Left renal cortex interstitium (tissue), 4 donors: ENCODE data around the gene STIP1. TPM values are rescaled to one million over a fixed set of nuclear protein-coding genes. Genes with fewer than 3 reads are reported as not detected.
"Not testable (repeated sequence)": the region's sequence is repeated elsewhere in the genome, so short reads cannot be mapped to it uniquely, and the experiment has no call there.

ENCODE experiments used
- DNase-seq, 4 donors: peaks; one replicate each; pipeline ENCODE4 v3.0.0-alpha.2; 2013; ENCODE audit warnings: low read depth in 4 of 4, low spot score in 2 of 4, missing footprints in 1 of 4
- polyA plus RNA-seq, 4 donors: library from polyadenylated mRNA; unstranded; fragments of 120-200 nt; gene quantifications; one replicate each; pipeline ENCODE4 v1.2.1, GENCODE V29; 2013; ENCODE audit not compliant: insufficient read length in 4 of 4

STIP1 gene
- polyA plus RNA-seq, 4 donors: 156 to 207 (median 187) TPM

DNA sequence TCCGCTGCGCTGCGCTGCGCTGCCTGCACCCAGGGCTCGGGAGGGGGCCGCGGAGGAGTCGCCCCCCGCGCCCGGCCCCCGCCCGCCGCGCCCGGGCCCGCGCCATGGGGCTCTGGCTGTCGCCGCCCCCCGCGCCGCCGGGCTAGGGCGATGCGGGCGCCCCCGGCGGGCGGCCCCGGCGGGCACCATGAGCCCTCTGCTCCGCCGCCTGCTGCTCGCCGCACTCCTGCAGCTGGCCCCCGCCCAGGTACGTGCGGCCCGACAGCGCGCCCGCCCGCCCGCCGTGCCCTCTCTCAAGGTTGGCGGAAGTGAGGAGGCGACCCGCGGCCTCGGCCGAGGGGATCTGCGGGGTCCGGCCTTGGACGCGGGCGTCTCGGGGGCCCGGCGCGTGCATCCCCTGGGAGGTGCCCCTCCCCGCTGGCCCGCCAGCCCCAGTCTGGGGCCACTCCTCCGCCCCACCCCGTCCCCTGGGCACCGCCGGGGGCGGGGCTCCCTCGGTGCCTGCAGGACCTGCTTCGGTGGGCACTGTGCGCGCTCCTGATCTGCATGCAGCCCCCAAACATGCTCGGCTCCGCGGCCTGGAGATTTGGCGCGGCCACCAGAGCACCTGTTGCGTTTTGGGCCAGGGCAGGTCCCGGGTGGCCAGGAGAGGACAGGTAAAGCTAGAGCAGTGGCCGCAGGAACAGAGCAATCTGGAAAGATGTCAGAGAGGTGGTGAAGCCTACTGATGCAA, 48.8 kb downstream of the STIP1 start:
- DNase-seq: no peak

DNA sequence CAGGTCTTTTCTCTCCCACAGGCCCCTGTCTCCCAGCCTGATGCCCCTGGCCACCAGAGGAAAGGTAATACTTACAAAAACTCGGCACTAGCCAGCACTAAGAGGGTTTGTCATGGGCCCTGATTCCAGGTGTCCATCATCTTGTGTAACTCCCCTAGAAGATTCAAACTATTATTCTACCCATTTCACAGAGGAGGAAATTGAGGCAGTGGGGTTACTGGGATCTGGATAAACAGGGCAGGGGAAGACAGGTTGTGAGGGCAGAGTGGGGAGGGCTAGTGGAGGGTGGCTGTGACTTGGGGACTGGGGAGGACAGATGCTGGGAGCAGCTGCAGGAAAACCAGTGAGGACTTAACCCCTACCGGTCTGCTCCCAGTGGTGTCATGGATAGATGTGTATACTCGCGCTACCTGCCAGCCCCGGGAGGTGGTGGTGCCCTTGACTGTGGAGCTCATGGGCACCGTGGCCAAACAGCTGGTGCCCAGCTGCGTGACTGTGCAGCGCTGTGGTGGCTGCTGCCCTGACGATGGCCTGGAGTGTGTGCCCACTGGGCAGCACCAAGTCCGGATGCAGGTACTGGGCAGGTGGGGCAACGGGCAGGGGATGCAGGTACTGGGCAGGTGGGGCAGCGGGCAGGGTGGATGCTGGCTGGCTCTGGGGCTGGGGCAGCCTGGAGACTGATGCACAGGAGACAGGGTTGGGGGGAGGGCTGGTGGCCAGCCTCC, 49.6 kb downstream of the STIP1 start:
- no peak for DNase-seq

DNA sequence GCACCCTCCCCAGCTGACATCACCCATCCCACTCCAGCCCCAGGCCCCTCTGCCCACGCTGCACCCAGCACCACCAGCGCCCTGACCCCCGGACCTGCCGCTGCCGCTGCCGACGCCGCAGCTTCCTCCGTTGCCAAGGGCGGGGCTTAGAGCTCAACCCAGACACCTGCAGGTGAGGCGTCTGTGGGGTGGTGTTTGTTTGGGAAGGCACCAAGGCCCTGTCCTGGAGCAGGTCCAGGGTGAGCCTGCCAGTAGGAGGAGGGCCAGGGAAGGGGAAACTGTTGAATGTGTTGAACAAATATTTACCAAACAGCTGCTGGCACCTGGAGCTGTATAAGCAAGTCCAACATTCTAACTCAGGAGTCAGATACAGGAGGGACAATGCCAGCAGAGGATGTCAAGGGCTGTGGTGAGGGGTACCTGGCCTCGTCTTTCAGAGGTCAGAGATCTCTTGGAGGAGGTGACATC, 51.5 kb downstream of the STIP1 start:
- DNase-seq: no peak

GRCh38 chr11:64238076-64238475, 52.1 kb downstream of the STIP1 start:
- DNase-seq: no peak

DNA sequence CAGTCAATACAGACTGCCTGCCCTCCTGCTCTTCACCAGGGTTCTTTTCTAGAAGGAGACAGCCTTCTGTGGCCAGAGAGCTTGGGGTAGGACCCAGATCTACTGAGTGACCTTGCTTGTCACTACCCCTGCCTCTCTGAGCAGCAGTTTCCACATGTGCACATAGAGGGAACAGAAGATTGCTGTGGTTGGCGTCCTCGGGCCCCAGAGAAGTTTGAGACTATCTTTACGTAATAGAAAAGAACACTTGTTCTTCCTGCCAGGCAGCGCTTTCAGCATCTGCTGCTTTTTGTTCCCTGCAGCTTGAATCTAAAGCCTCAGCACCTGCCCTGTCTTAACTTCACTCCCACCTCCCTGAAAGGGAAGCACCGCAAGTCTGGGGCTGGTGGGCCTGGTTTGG, 53.0 kb downstream of the STIP1 start:
- DNase-seq: no peak

DNA sequence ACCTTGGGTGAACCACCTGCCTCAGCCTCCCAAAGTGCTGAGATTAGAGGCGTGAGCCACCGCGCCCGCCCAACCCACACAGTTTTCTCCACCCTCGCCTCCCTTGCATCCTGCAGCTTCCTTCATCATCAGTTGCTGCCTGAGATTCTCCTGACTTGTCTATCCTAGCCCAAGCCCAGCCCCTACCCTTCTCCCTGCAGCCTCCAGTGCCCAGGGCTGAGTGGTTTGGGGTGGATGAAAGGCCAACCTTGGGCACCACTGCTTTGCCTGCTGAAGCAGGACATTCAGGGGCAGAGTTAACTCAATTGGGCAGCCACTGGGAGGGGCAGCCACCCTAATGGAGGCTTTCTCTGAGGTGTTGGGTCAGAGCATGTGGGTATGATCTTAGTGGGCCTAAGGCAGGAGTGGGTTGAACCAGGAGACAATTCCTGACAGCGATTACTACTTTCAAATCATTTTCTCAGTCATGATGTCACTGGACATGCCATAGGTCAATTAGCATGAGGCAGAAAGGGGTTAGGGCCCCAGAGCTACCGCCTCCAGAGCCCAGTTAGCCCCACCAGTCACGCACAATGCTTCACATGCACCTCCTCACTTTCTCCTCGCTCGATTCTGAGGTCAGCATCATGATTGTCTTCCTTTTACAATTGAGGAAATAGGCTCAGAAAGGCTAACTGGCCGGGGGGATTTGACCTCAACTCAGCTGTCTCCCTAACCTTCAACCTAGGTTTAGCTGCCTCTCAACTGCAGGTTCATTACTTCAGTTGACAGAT, 53.9 kb downstream of the STIP1 start:
- DNase-seq: no peak

DNA sequence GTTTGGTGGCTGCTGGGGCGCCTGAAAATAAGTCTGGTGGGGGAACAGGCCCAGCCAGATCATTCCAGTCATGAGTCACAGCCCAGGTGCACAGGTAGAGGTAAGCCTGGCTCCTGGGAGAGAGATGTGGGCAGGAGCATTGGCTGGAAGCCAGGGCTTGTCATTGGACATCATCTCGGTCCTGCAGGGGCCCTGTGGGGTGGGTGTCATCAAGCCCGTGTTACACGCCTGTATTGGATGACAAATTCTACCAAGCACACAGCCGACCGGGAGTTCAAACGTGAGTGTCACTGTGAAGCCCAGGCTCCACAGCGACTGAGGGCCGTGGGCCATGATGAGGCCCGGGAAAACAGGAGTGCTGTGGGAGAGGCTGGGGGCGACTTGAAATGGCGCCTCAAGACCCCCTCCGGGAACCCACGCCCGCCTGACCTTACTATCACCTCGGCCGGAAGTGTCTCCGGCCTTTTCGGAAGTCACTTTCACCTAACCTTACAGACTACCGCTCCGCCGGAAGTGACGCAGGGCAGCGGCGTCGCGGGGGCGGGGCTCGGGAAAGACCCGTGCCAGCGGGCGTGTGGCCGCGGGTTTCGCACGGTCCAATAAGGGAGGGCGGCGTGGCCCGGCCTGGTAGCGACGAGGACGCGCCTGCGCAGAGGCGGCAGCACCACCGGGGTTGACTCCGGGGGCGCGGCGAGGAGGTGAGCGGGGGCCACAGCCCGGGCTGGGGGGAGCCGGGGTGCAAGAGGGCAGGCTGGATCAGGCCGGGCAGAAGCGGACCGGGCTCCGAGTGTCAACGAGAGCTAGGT, 54.7 kb downstream of the STIP1 start, which contains the start of gene FKBP2:
FKBP2 (plus strand) TSS at position 661 of the 806 bp plus-strand sequence. CDS start 1,293 bp downstream, outside the sequence.
- DNase-seq: peak; percentile 82 to 93 (median 93)

DNA sequence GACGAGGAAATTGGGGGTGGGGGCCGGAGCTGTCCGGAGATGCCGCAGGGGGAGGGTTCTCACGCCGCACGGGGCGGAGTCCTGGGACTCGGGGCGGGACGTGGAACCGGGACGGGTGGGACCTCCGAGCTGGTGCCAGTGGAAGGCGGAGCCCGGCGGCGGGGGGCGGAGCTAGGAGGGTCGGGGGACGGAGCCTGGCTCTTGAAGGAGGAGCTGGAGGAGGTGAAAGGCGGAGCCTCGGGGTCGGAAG, 55.2 kb downstream of the STIP1 start:
- DNase-seq: peak; percentile 89 to 99 (median 96)

GRCh38 chr11:64241491-64242374, 55.8 kb downstream of the STIP1 start:
- no peak for DNase-seq

- DNase-seq: no peak
Observed at GRCh38 chr11:64243236-64243854, 57.4 kb downstream of the STIP1 start.

DNA sequence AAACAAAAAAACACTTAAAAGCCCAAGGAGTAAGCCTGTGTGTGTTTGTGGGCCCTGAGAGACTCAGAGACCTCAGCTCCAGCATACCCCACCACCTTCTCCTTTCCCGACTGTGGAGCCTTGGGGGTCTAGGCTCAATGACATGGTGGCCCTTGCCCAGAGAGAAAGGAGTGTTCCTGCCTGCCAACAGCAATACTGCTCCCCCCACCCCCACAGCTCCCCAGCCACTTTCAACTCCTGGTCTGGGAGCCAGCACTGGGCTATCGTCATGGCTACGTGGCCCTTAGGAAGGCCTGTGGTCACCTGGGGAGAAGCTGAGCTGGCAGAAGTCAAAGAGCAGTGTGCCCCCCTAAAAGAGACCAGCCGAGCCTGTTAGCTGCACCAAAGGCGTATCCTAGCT, 58.1 kb downstream of the STIP1 start:
- no peak for DNase-seq

DNA sequence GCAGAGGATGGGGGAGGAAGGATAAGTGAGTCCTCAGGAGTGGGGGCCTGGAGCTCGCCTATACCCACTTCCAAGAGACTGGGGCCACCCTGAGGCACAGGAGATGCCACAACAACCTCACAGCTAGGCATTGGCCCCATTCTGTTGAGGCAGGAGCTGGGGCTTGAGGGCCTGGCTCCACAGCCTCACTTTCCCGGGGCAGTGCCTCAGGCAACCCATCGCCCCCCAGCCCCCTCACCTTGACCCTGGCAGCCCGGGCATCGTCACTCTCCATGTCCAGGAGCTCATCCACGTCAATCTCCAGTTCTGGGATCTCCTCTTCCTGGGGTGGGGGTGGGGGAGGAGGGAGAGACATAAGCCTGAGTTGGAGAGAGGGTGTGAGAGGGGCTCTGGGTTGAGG, 59.0 kb downstream of the STIP1 start:
- DNase-seq: no peak

- no peak for DNase-seq
Observed at GRCh38 chr11:64245401-64245796, 59.4 kb downstream of the STIP1 start.

GRCh38 chr11:64245797-64246620, 60.0 kb downstream of the STIP1 start:
- no peak for DNase-seq

DNA sequence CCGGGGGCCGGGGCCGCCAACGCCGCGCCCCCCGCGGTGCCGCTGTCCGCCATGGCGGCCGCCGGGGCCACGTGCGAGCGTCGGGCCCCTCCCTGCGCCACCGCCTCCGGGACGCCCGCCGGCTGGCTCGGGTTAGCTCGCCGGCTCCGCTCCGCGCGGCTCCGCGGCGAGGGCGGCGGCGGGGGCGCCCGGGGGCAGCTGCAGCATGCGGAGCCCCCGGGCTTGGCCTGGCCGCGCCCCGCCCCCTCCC, 60.6 kb downstream of the STIP1 start:
- not testable (repeated sequence) for DNase-seq

DNA sequence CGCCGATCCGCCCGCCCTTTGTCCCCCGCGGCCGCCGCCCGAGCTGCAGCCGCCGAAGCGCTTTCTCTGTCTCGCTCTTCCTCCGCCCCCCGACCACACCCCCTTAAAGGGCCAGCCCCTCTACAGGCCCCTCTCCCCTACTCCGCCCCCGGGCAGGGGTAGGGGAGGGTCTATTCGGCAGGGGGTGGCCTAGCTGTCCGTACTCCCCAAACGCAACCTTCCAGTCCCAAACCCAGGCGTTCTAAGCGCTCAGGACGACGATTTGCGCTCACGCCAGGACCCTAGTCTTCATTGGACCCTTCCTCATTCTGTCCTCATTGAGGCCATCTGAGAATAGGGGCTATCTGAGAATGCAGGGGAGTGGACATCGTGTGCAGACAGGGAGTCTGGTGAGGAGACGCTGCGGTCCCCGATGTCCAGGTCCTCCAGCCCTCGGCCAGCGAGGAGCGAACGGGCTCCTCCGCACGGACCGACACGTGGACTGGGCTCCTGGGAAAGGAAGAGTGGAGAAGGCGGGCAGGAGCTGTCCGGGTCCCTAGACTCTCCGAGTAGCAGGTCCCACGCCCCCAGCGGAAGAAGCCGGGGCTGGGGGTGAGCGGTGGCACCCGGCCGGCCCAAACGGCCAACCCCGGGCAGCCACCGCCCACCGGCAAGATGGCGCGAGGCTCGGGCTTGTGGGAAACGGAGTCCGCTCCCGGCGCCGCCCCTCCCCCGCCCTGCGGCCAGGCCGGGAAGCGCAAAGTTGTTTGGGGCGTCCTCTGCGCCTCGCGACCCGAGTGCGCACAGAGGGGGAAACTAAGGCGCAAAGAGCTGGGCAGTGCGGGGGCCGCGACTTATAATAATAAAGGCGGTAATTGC, 61.1 kb downstream of the STIP1 start, which contains the start of gene PPP1R14B:
PPP1R14B (minus strand) TSS at position 73 of the 858 bp plus-strand sequence. CDS start 270 bp downstream, outside the sequence.
- peak in 1 of 4 donors; percentile 80 for DNase-seq

GRCh38 chr11:64247729-64248531, 62.0 kb downstream of the STIP1 start:
- no peak for DNase-seq
